Activated CD8-positive, alpha-beta memory T cell treated with anti-CD3 and anti-CD28 coated beads for 36 hours (primary cell): ENCODE measurements around the gene RAPGEF4. TPM values are rescaled to one million over a fixed set of nuclear protein-coding genes. Genes with fewer than 3 reads are reported as not detected.

Experiments used
- CTCF ChIA-PET: fragments of 350-600 bp; sonication (Branson Sonifier 250); formaldehyde crosslinking; loops from one replicate; lab custom pipeline; 2021; ENCODE audit warnings: antibody characterized with exemption; lab: Charles Lee
- POLR2A ChIA-PET: fragments of 350-600 bp; sonication (Branson Sonifier 250); formaldehyde crosslinking; loops from one replicate; lab custom pipeline; 2021; ENCODE audit warnings: antibody characterized with exemption; lab: Charles Lee
- total RNA-seq, 2 experiments: library from RNA; stranded (reverse); gene quantifications; one replicate each; pipeline ENCODE4 v1.2.3, GENCODE V29; 2021

Gene RAPGEF4
- total RNA-seq, 2 experiments from 2014 or later, result not detected

DNA sequence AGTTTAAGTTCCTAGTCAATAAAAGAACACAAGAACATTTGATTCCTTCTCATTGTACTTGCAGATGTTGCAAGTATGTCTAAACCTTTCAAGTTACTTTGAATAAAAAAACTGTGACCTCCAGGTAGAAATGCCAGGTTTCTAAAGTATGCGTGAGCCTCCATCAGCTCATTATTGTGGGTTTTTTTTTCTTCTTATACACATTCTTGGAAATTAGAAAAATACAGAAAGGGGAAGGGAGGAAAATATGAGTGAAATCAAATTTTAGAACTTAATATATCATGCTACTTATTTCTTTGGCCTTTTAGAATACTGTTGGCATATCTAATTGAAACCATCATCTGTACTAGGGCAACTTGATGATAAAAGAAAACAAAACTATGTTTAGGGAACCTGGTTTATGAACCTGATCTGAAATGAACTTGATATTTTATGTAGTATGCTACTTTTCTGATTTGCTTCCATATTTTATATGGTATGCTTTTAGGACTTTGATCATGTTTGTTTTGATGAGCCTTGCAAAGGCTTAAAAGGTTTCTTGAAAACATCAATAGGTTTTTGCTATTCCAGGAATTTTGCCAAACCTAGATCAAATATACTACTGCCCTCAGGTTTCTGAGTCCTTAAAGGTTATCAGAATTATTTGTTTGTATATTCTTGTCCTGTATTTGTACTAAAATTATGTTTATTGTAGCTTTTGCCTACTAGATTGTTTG is 209.3 kb downstream of the RAPGEF4 start:
- POLR2A ChIA-PET, result no interaction called here
- CTCF ChIA-PET, result no interaction called here

DNA sequence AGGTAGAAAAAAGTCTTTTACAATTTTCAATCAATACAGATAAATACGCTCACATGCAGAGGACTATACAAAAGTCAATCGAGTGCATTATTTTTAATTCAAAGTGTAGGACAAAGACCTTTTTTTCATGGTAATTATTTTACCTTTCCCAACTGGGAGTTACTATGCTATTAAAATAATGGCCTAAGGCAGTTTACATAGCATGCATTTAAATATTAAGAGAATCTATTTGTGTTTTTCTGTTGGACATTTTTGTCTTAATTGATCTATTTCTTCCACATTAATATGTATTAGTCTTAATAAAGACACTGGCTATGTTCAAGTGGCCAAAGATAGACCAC is 209.8 kb downstream of the RAPGEF4 start:
- CTCF ChIA-PET, result no interaction called here
- POLR2A ChIA-PET, result no interaction called here

GRCh38 chr2:172947461-172948153 is 212.0 kb downstream of the RAPGEF4 start:
- ChIA-PET POLR2A (no interaction called here), CTCF (no interaction called here)

GRCh38 chr2:172949522-172949921 is 213.9 kb downstream of the RAPGEF4 start:
- POLR2A ChIA-PET, result no interaction called here
- CTCF ChIA-PET, result no interaction called here

DNA sequence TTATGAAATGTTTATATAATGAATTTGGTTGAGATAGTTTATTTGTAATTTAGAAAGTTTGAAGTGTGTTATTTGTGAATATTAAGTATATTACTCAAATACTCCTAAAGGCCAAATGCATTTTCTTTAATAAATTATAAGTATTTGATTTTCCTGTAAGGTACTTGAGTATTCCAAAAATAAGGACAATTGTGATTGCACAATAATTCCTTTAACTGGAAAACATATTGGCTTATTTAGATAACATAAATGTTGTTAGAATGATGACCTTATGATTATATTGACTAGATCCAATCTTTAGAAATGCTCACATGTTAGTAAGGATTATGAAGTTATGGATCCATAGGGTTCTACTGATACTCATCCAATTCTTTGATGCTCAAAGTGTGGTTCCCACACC is 214.9 kb downstream of the RAPGEF4 start:
- CTCF ChIA-PET, result no interaction called here
- POLR2A ChIA-PET, result no interaction called here

DNA sequence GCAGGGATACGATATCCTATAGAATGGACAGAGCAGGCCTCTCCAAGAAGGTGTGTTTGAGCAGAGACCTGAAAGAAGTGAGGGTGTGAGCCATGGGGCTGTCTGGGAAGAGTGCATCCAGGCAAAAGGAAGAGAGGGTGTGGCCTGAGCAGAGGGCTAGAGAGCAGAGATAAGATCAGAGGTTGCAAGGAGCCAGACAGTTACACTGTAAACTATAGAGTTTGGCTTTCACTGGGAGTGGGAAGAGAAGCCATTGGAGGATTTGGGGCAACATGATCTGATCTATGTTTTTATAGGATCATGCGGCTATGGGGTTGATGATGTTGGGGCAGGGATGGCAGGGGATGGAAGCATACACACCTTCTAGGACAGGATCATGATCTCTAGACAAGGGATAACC is 215.9 kb downstream of the RAPGEF4 start:
- CTCF ChIA-PET, result no interaction called here
- POLR2A ChIA-PET, result no interaction called here

DNA sequence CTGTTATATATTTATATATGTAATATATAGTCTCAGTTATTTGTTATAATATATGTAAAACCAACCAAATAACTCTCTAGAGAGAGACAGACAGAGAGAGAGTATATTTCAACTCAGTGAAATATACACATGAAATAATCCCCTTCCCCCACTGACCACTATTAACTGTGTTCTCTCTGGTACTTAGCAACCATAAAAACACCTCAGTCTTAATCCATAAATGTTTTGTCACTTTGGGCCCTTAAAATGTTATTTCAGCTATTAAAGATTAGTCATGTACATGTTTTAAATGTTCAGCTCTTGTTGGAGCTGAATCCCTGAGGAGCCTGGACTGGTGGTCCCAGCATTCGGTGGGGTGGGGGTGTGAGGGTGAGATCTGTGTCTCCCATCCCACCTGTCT is 217.8 kb downstream of the RAPGEF4 start:
- ChIA-PET POLR2A (no interaction called here), CTCF (interaction anchor here (0.6 kb wide), 1 partner anchor 167 kb away, joined by 3 read pairs; no protein-coding TSS in a partner anchor)

DNA sequence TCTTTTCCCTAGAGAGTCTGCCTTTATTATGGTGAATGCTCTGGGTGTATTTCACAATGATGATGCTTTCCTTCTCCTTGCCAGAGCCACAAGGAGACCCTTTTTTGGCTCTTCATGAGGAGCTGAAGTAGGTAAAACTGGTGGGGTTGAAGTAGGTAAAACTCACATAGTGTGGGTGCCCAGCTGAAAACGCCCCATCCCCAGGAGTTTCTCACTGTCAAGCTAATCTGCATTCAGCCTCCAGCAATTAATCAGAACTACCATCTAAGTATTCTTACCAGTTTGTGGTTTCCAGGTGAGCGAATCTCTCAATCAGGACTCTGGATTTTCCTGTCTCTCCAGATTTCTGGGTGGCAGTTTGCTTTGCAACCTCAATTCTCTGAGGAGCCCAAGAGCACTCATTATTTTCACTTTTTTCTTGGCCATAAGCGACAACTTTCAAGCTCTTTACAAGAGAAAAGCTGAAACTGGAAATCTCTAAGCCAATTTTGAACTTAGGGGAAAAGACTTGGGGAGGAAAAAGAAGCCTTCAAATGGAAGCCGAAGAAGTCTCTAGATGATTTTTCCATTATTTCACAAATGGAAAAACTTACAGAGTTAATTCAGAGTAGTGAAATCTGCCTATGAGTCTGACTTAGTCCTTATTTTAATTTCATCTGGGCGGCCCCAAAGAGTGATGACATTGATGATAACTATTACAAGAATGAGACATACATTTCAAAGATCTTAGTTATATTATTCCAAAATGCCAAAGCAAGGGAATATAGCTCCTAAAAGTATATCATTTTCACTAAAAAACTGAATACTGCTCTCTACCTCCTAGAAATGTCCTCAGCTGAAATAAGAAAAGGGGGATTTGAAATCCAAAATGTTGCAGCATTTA is 218.6 kb downstream of the RAPGEF4 start:
- CTCF ChIA-PET, result interaction anchor here (0.6 kb wide), 1 partner anchor 167 kb away, joined by 3 read pairs; no protein-coding TSS in a partner anchor
- POLR2A ChIA-PET, result no interaction called here

DNA sequence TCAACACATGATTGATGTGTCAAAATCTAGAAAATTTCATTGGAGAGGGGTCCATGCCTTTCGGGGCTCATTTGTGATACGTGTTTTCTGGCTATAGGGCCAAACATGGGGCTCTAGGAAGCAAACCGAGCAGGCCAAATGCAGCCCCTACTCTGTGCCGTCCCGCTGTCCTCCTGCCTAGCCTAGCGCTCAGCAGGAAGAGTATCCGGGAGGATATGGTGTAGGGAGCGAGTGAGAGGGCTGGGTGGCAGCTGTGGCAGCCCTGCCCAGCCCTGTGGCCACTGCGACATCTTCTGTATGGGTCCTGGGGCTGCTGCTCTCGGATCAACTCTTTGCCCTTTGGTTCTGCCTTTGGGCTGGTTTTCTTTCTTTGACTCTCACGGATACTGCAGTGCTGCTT is 219.9 kb downstream of the RAPGEF4 start:
- ChIA-PET CTCF (no interaction called here), POLR2A (no interaction called here)

DNA sequence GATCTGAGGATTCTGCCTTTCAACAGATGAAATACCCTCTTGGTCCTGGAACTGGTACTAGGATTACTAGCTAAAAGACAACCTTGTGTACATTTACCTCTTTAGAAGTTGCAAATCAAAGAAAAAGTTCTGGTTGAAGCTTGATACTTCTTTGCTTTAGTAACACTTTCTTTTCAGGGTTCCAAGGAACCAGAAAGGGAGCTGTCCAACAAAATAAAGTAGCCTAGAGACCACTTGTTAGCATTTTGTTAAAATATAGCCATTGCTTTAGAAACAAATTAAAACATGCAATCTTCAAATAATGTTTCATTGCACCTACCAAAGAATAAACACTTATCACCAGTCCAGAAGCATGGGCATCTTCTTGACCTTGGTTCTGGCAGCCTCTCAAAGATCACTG is 222.1 kb downstream of the RAPGEF4 start:
- CTCF ChIA-PET, result no interaction called here

DNA sequence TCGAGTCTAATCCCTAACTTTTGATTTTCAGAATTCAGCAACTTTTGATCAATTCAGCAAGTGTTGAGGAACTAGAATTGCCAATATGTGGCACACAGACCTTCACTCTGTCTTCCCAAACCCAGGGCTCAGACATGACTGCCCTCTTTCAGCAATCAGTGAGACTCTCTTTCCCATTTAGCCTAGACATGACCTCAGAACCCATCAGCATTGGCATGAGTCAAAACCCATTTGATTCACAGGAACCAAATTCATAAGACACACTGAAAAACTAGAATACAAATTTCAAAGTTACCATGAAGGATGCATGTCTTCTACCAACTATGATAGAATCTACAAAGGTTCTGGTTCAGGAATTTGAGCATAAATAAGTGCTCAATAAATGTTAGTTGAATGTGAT is 226.4 kb downstream of the RAPGEF4 start:
- CTCF ChIA-PET, result interaction anchor here (1.2 kb wide), 1 partner anchor 30 kb away, joined by 3 read pairs; no protein-coding TSS in a partner anchor
- POLR2A ChIA-PET, result no interaction called here

More for the DNA sequence above, 222.1 kb downstream of the RAPGEF4 start:
- POLR2A ChIA-PET, result no interaction called here

DNA sequence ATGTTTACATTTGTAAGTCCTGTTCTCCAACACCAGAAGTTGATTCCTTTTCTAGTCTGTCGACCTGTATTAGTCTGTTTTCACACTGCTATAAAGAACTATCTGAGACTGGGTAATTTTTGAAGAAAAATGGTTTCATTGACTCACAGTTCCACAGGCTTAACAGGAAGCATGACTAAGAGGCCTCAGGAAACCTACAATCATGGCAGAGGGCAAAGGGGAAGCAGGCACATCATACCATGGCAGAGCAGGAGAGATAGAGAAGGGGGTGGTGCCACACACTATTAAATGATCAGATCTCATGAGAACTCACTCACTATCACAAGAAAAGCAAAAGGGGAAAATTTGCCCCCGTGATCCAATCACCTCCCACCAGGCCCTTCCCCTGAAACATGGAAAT is 227.2 kb downstream of the RAPGEF4 start:
- ChIA-PET POLR2A (no interaction called here), CTCF (no interaction called here)

DNA sequence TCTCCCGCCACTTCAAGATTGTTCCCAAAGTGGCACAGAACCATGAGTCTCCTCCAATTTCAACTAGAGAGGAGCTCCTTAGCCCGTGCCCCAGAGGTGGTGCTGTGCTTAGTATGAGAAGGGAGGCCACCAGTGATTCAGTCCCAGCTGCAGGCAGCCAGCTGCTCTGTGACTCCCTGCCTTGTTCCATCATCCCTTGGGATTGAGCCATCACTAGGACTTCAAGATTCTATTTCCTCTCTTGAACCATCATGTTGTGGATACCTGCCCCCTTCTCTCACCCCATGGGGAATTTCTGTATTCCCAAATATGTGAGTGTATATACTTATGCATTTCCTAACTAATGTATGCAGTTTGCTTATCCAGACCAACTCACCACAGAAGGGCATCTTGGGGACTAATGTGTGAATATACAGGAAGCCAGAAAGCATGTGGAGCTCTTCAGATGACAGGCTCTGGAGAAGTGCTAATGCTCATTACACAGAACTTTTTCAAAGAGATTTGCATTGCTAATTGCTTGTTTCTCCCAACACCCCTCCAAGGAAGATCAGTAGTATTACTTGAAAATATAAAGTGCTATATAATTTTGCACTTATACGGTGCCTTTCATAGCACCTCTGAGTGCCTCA is 229.0 kb downstream of the RAPGEF4 start:
- CTCF ChIA-PET, result interaction anchor here (0.5 kb wide), 1 partner anchor 324 kb away, joined by 3 read pairs; no protein-coding TSS in a partner anchor
- POLR2A ChIA-PET, result no interaction called here

DNA sequence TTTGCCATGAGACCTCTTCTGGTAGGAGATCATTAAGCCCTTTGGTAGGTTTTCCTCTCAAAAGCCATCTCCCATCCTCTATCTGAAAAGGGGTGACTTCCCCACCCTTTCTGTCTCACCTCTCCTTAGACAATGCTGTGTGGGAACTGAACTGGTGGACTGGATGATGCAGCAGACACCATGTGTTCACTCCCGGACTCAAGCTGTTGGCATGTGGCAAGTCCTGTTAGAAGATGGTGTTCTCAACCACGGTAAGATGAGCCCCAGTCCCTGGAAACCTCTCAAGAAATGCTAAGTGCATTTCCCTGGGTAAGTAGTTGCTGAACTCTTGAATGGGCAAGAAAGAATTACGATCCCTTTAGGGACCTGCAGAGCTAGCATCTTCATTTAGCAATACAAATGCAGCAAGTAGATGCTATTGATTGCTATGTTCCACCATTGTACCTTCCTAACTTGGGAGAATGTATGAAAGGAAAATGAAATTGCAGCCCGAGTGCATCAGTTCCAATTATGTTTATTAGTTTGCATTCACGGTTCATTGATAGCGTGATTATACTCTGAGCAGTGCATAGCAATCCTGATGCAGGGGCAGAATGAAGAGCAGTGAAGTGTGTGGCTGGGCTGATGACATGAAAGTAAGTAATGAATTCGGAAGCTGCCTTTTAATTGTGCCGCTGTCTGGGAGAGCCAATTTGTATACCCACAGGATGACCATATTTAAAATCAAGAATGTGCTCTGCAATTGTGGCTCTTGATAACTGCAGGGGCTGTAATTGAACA is 230.0 kb downstream of the RAPGEF4 start:
- CTCF ChIA-PET, result no interaction called here
- POLR2A ChIA-PET, result no interaction called here

GRCh38 chr2:172967036-172967982 is 231.7 kb downstream of the RAPGEF4 start:
- ChIA-PET CTCF (no interaction called here), POLR2A (no interaction called here)

GRCh38 chr2:172968061-172968469 is 232.4 kb downstream of the RAPGEF4 start:
- ChIA-PET POLR2A (no interaction called here), CTCF (no interaction called here)

GRCh38 chr2:172969166-172969565 is 233.5 kb downstream of the RAPGEF4 start:
- POLR2A ChIA-PET, result no interaction called here
- CTCF ChIA-PET, result interaction anchor here (1.3 kb wide), 1 partner anchor 36 kb away, joined by 3 read pairs; no protein-coding TSS in a partner anchor

DNA sequence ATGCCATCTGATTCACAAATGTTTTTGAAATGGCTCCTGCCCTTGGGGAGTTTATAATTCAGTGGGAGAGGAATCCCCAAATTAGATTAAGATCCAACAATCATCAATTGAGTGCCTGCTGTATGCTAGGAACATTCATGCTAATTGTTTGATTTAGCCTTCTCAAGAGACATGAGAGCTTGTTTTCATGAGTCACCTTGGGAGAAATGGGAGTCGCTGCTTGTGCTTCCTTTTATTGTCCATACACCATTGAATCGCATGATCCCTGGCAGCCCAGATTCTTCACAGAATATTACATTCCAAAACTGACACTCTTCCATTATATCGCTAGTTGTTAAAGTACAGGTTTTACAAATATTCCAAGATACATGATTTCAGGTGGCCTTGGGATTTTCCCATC is 234.0 kb downstream of the RAPGEF4 start:
- POLR2A ChIA-PET, result no interaction called here
- CTCF ChIA-PET, result interaction anchor here (1.3 kb wide), 1 partner anchor 37 kb away, joined by 3 read pairs; no protein-coding TSS in a partner anchor
